Right cardiac atrium (tissue), 5 donors: Measurements from ENCODE around the gene PCLO. TPM values are rescaled to one million over a fixed set of nuclear protein-coding genes. Genes with fewer than 3 reads are reported as not detected.
"Not testable (repeated sequence)": the region's sequence is repeated elsewhere in the genome, so short reads cannot be mapped to it uniquely, and the experiment has no call there.

ENCODE experiments used
- ATAC-seq, 2 donors: fragments of 200-7000 bp; cut with Tn5 transposase; one replicate each; pipeline versions ENCODE4 v1.8.0 to v1.9.1; 2020; ENCODE audit warnings: moderate library complexity in 2 of 2, mild to moderate bottlenecking in 1 of 2
- DNase-seq, 3 donors: peaks; one replicate each; pipeline ENCODE4 v3.0.0-alpha.2; 2020
- H3K27ac ChIP-seq: one replicate; pipeline ENCODE4 v1.5.1; 2013; ENCODE audit warnings: mild to moderate bottlenecking, low read length, control low read depth, moderate library complexity
- H3K27me3 ChIP-seq: one replicate; pipeline ENCODE4 v1.6.1; 2013; ENCODE audit not compliant: control insufficient read depth, insufficient read depth
- H3K4me1 ChIP-seq: one replicate; pipeline ENCODE4 v1.6.1; 2013; ENCODE audit warnings: low read length; ENCODE audit not compliant: control insufficient read depth, insufficient read depth
- H3K4me3 ChIP-seq: one replicate; pipeline ENCODE4 v1.5.1; 2013; ENCODE audit warnings: low read length, control low read depth
- H3K9me3 ChIP-seq: one replicate; pipeline ENCODE4 v1.6.1; 2013; ENCODE audit warnings: low read length; ENCODE audit not compliant: control insufficient read depth
- WGBS: extraction: QIAGEN DNeasy Blood & Tissue Kit; methylation state at CpG from one replicate; pipeline ENCODE4 v1.1.7; 2013; 5-methylcytosine and 5-hydroxymethylcytosine counted together
- intact Hi-C, 4 donors: fragments of 100-400 bp; cut with DNase I; formaldehyde crosslinking; loops; one replicate each; pipeline versions ENCODE4 v1.11.0 to v1.14.0; 2022 to 2023
- polyA plus RNA-seq: library from polyadenylated mRNA; stranded (reverse); fragments of 200-250 nt; gene quantifications from one replicate; pipeline ENCODE4 v1.2.3, GENCODE V29; 2013
- total RNA-seq, 4 donors: library from RNA; stranded (reverse); fragmentation: NEBNext Ultra II Directional; extraction: Animal tissue kit (Norgen Biotek cat#: 25700); gene quantifications; one replicate each; pipeline ENCODE4 v1.2.1, GENCODE V29; 2021
- donor health status: healthy with polysubstance abuse.
- donor health status: DM: no; HTN: yes; CAD: no.
- donor health status: DM: no; HTN: no; CAD: no.
- donor health status: DM: no; HTN: yes; CAD: no; lungs with severe emphysema.
- donor health status: DM: yes; HTN: yes; CAD: no.

The PCLO gene
- total and polyA plus RNA-seq, 5 donors, result 1.9 to 3.8 (median 3.2) TPM

DNA sequence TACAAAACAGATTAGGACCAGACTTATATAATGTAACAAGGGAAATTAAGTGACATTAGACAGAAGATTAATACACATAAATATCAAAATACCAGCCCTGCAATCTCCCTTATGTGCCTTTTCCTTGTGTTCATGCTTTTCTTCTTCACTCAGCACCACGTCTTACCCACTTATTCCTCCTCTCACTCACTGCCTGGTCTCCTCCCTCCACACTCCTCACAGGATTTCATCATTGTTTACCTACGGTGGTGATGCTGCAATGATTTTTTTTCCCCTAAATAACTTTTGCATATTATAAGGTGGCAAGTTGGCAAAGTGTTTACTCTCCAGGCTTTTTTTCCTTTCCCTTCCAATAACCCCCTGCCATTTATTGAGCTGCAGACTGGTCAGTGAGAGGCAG is 203.2 kb downstream of the PCLO start:
- no peaks in the 10 kb centered on the region for H3K27me3 ChIP-seq
- no peaks in the 10 kb centered on the region for H3K9me3 ChIP-seq
- no peak for ATAC-seq
- no peak for DNase-seq
- H3K4me1 ChIP-seq, result no peaks in the 10 kb centered on the region
- H3K4me3 ChIP-seq, result no peak overlapping the region
- intact Hi-C loops, result no loop called here
- 68% methylated on average over 2 of the region's 2 CpGs for WGBS
- no peak overlapping the region for H3K27ac ChIP-seq

DNA sequence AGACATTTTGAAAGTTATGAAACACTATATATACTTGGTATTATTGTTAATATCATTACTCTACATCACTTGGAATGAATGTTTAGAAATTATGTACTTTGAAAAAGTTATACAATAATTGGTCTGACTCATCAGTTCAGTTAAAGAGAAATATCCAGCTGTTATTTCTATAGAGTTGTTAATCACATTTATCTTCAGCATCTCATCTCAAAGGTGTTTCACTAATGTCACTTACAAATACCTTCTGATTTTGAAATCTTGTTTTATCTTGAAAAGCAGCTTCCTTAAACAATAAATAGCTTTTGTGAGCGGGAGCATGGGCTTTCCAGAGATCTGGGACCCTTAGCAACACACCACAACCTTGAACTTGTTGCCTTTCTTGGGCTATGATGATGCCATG is 205.2 kb downstream of the PCLO start:
- no peaks in the 10 kb centered on the region for H3K4me1 ChIP-seq
- ATAC-seq, result no peak
- no peak overlapping the region for H3K27ac ChIP-seq
- 74% methylated on average over 1 of the region's 1 CpG for WGBS
- intact Hi-C loops, result no loop called here
- no peaks in the 10 kb centered on the region for H3K27me3 ChIP-seq
- no peak overlapping the region for H3K4me3 ChIP-seq
- no peaks in the 10 kb centered on the region for H3K9me3 ChIP-seq
- no peak for DNase-seq

DNA sequence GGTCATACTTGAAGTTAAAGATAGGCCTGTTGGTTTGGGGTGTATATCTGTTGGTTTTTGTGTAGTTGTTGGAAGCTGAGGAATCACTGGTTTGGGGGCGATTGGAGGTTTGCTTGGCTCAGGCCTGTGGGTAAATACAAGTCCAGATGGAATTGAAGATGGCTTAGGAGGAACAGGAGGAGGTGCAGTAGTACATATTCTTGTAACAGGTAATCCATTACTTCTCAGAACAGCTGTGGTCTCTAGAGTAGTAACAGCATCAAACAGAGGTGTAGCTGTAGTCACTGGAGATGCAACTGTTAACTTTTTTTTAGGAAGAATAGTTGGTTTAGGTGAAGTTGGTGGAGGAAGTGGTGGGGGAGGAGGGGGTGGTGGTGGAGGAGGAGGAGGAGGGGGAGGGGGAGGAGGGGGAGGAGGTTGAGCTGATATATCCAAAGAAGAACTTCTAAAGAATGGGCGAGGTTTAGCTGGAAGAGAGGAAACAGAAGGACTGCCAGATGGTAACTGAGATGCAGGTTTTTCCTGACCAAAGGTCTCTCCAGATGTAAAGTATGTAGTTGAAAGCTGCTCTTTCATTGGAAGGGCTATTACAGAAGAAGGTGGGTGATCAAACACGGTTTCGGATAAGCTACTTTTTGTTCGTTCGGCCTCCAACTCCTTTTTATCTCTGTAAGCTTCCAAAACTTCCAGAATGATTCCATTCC is 209.2 kb downstream of the PCLO start:
- H3K27ac ChIP-seq, result no peak overlapping the region
- intact Hi-C loops, result no loop called here
- H3K9me3 ChIP-seq, result no peaks in the 10 kb centered on the region
- H3K4me3 ChIP-seq, result no peak overlapping the region
- no peak for DNase-seq
- H3K4me1 ChIP-seq, result no peaks in the 10 kb centered on the region
- 83% methylated on average over 6 of the region's 6 CpGs for WGBS
- ATAC-seq, result no peak
- H3K27me3 ChIP-seq, result no peaks in the 10 kb centered on the region

DNA sequence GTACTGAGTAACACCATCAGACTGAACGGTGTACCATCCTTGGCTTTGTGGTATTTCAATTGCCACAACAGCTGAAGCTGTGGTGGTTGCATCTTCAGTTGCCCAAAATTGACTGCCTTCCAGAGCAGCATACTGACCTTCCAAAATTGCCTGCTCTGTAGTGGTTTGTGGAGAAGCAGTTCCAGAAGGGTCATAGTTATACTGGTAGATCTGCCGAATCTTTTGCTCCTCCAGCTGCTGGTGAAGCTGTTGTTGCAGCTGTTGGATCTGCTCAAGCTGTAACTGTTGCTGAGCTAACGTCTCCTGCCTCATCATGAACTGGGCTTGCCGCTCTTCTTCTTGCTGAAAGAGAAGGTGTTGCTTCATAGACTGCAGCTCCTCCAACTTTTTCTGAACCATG is 212.2 kb downstream of the PCLO start:
- 82% methylated on average over 4 of the region's 4 CpGs for WGBS
- H3K4me1 ChIP-seq, result no peaks in the 10 kb centered on the region
- H3K9me3 ChIP-seq, result no peaks in the 10 kb centered on the region
- H3K4me3 ChIP-seq, result no peak overlapping the region
- ATAC-seq (no peak), DNase-seq (no peak)
- no peak overlapping the region for H3K27ac ChIP-seq
- intact Hi-C loops, result no loop called here
- no peaks in the 10 kb centered on the region for H3K27me3 ChIP-seq

DNA sequence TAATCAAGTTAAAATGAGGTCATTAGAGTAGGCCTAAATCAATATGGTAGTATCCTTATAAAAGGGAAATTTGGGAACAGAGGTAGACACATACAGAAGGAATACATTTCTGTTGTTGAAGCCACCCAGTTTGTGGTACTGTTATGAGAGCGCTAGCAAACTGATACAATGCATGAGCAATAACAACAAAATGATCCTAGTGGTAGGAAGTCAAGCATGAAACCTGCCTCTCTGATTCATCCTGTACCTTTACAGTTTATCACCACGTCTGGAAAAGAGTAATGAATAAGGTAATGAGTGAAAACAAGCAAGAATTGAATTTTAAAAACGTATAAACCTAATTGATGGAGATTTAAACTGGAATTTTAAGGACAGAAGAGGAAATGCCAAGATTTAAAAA is 217.2 kb downstream of the PCLO start:
- no peak overlapping the region for H3K27ac ChIP-seq
- no peak for ATAC-seq
- no peaks in the 10 kb centered on the region for H3K27me3 ChIP-seq
- no peak overlapping the region for H3K4me3 ChIP-seq
- no peaks in the 10 kb centered on the region for H3K9me3 ChIP-seq
- DNase-seq, result no peak
- intact Hi-C loops, result no loop called here
- 76% methylated on average over 3 of the region's 3 CpGs for WGBS
- no peaks in the 10 kb centered on the region for H3K4me1 ChIP-seq

DNA sequence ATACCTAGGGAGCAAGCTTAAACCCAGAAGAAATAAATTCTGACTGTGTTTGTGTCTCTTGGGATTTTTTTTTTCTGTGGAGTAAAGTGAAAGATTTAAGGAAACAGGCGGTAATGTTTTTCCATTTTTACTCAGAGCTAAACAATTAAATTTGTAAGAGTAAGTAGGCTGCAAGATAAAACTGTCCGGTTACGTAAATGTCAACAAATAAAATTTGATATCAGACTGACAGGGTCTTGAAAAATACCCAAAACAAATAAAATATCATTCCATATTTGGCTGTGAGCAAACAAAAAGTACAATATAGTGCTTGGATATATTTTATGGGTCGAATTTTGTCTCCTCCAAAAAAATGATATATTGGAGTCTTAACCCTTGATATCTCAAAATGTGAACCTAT is 217.6 kb downstream of the PCLO start:
- 41% methylated on average over 4 of the region's 4 CpGs for WGBS
- H3K27ac ChIP-seq, result no peak overlapping the region
- H3K4me1 ChIP-seq, result no peaks in the 10 kb centered on the region
- H3K27me3 ChIP-seq, result no peaks in the 10 kb centered on the region
- no peak overlapping the region for H3K4me3 ChIP-seq
- no peak for ATAC-seq
- intact Hi-C loops, result no loop called here
- DNase-seq, result no peak
- H3K9me3 ChIP-seq, result no peaks in the 10 kb centered on the region

DNA sequence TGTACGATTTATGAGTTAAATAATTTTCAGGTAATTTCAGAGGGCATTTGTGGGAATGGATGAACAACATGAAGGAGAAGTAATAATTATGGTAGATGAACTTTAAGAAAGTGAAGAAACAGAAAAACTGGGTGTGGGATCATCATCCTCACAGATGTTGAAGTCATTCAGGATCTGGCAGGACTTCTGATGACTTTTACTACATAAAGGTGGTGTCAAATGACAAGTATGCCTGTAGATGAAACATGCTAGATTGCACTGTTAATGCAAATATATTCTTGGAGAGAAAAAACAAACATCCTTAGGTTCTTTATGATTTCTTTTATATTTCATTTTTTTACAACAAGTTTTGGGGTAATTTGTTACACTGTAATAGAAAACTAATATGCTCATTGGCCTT is 230.2 kb downstream of the PCLO start:
- Histone ChIP-seq H3K27me3 (no peaks in the 10 kb centered on the region), H3K27ac (no peak overlapping the region), H3K4me1 (no peaks in the 10 kb centered on the region), H3K4me3 (no peak overlapping the region), H3K9me3 (no peaks in the 10 kb centered on the region)
- ATAC-seq (no peak), DNase-seq (no peak)
- intact Hi-C loops, result no loop called here
- WGBS, result 69% methylated on average over 1 of the region's 1 CpG

DNA sequence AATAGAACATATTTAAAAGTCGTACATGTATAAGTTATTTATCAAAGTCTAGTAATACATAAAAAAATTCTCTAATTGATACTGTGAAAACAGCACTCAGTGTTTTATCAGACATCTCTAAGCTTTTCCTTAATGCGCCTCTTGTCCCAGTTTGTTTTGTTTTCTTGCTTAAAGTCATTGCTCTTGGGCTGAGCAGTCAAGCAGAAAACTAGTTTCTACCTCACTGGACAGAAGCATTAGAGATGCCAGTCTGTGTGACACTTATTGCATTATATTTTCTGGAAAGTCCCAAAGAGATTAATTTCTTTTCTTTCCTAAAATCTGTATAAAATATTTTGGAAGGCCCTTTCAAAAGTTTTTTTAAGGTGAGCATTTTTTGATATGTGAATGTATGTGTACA is 236.2 kb downstream of the PCLO start:
- H3K4me3 ChIP-seq, result no peak overlapping the region
- no peaks in the 10 kb centered on the region for H3K4me1 ChIP-seq
- no peak overlapping the region for H3K27ac ChIP-seq
- no peaks in the 10 kb centered on the region for H3K27me3 ChIP-seq
- no peaks in the 10 kb centered on the region for H3K9me3 ChIP-seq
- intact Hi-C loops, result no loop called here
- 83% methylated on average over 2 of the region's 2 CpGs for WGBS
- DNase-seq, result no peak
- ATAC-seq, result no peak

DNA sequence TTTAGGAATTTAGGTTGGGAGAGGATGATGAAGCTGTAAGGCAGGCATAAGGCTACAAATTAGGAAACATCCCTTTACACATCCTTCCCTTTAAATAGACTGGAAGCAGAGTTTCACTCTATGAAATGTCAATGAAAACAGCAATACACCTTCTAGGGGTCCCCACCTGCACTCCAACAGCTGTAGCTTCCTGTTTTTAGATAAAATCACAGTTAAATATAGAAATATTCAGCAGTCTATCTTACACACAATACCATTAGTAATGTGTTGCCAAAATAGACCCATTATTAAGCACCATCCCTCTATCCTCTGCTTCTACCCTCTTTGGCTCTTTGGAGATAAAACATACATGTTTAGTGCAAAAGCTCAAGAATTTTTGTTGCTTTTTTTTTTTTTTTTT is 237.4 kb downstream of the PCLO start:
- Histone ChIP-seq H3K27ac (no peak overlapping the region), H3K4me3 (no peak overlapping the region), H3K9me3 (no peaks in the 10 kb centered on the region), H3K4me1 (no peaks in the 10 kb centered on the region), H3K27me3 (no peaks in the 10 kb centered on the region)
- ATAC-seq (no peak), DNase-seq (no peak)
- intact Hi-C loops, result no loop called here

DNA sequence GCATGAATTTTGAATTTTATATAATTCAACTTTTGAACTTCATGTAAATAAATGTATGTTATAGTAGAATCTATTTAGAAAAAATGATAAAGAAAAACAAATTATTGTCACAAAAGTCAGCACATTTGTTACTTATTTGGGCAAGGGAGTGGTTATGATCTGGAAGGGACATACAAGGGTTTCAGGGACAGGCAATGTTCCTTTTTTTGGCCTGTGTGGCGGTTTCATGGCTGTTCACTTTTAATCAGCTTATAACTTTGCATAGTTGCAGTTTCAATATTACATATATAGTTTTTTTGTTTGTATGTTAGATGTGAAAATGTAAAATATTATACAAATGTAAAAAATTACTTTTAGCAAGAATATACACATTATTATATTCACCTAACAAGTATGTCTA is 256.2 kb downstream of the PCLO start:
- intact Hi-C loops, result no loop called here
- Histone ChIP-seq H3K4me3 (no peak overlapping the region), H3K4me1 (no peaks in the 10 kb centered on the region), H3K9me3 (no peaks in the 10 kb centered on the region), H3K27me3 (no peaks in the 10 kb centered on the region), H3K27ac (no peak overlapping the region)
- ATAC-seq (no peak), DNase-seq (no peak)
- WGBS, result 88% methylated on average over 1 of the region's 1 CpG

DNA sequence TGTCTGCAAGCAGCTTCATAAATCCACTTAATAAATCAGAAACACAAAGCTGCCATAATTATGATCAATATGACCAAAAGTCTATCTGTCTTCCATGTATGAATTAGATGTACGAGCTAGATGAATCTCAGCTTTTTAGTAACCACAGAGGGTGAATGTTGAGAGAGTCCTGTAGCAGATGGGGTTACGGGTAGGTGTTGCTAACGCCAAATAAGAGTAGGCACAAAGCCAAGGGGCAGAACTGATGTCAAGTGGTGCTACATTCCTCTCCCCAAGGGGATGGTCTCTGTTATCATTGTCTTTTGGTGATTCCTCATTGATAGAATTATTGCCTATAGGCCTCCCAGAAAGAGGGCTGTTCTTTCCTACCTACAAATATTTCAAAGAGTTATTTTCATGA is 257.8 kb downstream of the PCLO start:
- Histone ChIP-seq H3K27me3 (no peaks in the 10 kb centered on the region), H3K27ac (no peak overlapping the region), H3K4me3 (no peak overlapping the region), H3K9me3 (no peaks in the 10 kb centered on the region), H3K4me1 (no peaks in the 10 kb centered on the region)
- intact Hi-C loops, result no loop called here
- ATAC-seq, result no peak
- no peak for DNase-seq
- 59% methylated on average over 3 of the region's 3 CpGs for WGBS

DNA sequence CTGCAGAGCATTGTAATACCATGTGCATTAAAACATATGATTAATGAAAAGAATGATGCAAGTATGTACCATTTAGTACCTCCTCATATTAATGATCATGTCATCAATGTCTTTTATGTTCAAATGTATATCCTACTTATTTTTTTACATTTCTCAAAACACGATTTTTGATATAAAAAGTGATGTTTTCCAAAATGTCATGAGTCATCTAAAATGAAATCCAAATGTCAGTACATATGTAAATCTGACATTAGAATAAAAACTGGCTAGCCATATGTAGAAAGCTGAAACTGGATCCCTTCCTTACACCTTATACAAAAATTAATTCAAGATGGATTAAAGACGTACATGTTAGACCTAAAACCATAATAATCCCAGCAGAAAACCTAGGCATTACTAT is 261.6 kb downstream of the PCLO start:
- H3K4me1 ChIP-seq, intact Hi-C loops, H3K27ac ChIP-seq, H3K4me3 ChIP-seq, DNase-seq, H3K9me3 ChIP-seq, ATAC-seq, H3K27me3 ChIP-seq: not testable (repeated sequence)
- WGBS, result 71% methylated on average over 2 of the region's 2 CpGs
